KMS-11 (cell line): ENCODE measurements around the gene IFI44L.

Experiments used
- H2AFZ ChIP-seq: fragments of 200-600 bp; sonication (generic); 2 replicates; pipeline ENCODE4 v1.6.1; 2016; ENCODE audit warnings: antibody characterized with exemption, mixed run types, low read depth
- H3K27ac ChIP-seq: fragments of 200-600 bp; sonication (generic); 2 replicates; pipeline ENCODE4 v1.6.1; 2016; ENCODE audit warnings: mild to moderate bottlenecking, mixed run types
- H3K27me3 ChIP-seq: fragments of 200-600 bp; sonication (generic); 2 replicates; pipeline ENCODE4 v1.6.1; 2017; ENCODE audit warnings: mild to moderate bottlenecking, low read depth, mixed run types, moderate library complexity; ENCODE audit not compliant: insufficient read depth
- H3K36me3 ChIP-seq: fragments of 200-600 bp; sonication (generic); 2 replicates; pipeline ENCODE4 v1.6.1; 2017; ENCODE audit warnings: mild to moderate bottlenecking, mixed run types; ENCODE audit not compliant: insufficient read depth
- H3K4me1 ChIP-seq: fragments of 200-600 bp; sonication (generic); 2 replicates; pipeline ENCODE4 v1.6.1; 2016; ENCODE audit warnings: mild to moderate bottlenecking, low read depth, mixed run types; ENCODE audit not compliant: poor library complexity, severe bottlenecking
- H3K4me2 ChIP-seq: fragments of 200-600 bp; sonication (generic); 2 replicates; pipeline ENCODE4 v1.7.0; 2016; ENCODE audit warnings: mild to moderate bottlenecking, mixed run types
- H3K4me3 ChIP-seq: fragments of 200-600 bp; sonication (generic); IDR thresholded peaks from 2 replicates; pipeline ENCODE4 v1.6.1; 2017; ENCODE audit warnings: low read depth, low read length, mixed read lengths; ENCODE audit not compliant: insufficient read depth
- H3K79me2 ChIP-seq: fragments of 200-600 bp; sonication (generic); 2 replicates; pipeline ENCODE4 v1.6.1; 2016; ENCODE audit warnings: low read depth, mixed run types; ENCODE audit not compliant: insufficient read depth
- H3K9ac ChIP-seq: fragments of 200-600 bp; sonication (generic); 2 replicates; pipeline ENCODE4 v1.6.1; 2016; ENCODE audit warnings: mild to moderate bottlenecking, mixed run types
- H4K20me1 ChIP-seq: fragments of 200-600 bp; sonication (generic); 2 replicates; pipeline ENCODE4 v1.6.1; 2016; ENCODE audit warnings: mild to moderate bottlenecking, mixed run types; ENCODE audit not compliant: insufficient read depth
- TF ChIP-seq, protein P1 (sequence below): fragments of 200-600 bp; sonication (generic); conservative IDR thresholded peaks from 2 replicates; pipeline ENCODE4 v1.6.1; 2017; ENCODE audit warnings: low read depth, mild to moderate bottlenecking, antibody characterized with exemption, low read length, moderate library complexity, mixed read lengths

The IFI44L gene

DNA sequence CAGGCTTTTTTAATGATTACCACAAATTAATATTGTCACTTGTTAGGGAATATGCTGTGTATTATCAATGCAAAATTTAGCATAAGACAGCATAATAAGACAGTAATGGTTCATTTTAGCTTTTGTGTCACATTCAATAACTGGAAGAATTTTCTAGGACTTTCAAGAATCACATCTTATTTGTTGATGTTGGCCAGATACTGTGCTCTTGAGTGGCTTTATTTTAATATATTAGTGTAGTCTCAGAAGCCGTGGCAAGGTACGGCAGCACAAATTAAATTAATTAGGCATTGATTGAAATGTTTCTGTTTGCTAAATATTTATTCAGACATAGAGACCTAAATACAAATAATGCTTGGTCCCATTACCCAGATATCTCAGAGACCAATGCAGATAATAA is 10.4 kb downstream of the IFI44L start:
- H3K27me3 ChIP-seq = no peaks in the 10 kb centered on the region
- no peak overlapping the region for H3K9ac ChIP-seq
- TF ChIP-seq, protein P1, sequence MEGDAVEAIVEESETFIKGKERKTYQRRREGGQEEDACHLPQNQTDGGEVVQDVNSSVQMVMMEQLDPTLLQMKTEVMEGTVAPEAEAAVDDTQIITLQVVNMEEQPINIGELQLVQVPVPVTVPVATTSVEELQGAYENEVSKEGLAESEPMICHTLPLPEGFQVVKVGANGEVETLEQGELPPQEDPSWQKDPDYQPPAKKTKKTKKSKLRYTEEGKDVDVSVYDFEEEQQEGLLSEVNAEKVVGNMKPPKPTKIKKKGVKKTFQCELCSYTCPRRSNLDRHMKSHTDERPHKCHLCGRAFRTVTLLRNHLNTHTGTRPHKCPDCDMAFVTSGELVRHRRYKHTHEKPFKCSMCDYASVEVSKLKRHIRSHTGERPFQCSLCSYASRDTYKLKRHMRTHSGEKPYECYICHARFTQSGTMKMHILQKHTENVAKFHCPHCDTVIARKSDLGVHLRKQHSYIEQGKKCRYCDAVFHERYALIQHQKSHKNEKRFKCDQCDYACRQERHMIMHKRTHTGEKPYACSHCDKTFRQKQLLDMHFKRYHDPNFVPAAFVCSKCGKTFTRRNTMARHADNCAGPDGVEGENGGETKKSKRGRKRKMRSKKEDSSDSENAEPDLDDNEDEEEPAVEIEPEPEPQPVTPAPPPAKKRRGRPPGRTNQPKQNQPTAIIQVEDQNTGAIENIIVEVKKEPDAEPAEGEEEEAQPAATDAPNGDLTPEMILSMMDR = no peak
- H2AFZ ChIP-seq = no peak overlapping the region
- no peaks in the 10 kb centered on the region for H3K79me2 ChIP-seq
- no peak overlapping the region for H3K4me2 ChIP-seq
- no peak overlapping the region for H3K27ac ChIP-seq
- no peaks in the 10 kb centered on the region for H3K4me1 ChIP-seq
- no peaks in the 10 kb centered on the region for H3K36me3 ChIP-seq
- no peak overlapping the region for H3K4me3 ChIP-seq
- H4K20me1 ChIP-seq = no peaks in the 10 kb centered on the region

DNA sequence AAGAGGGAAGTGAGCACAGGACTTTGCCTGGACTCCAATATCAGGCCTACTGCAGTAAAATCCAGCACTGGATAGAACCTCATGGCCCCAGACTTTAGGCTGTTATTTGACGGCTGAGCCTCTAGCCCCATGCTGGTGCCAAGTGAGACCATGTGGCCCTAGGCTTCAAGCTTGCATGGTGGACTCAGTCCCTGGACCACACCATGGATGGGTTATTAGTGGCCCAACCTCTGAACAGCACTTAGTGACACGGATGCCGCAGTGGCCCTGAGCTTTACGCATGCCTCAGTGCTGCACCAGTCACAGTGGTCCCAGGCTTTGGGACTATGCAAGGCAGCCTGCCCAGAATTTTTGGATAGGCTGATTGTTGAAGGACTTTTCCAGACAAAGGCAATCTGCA is 13.0 kb downstream of the IFI44L start:
- Histone ChIP-seq H2AFZ (no peak overlapping the region), H3K27ac (no peak overlapping the region), H4K20me1 (no peaks in the 10 kb centered on the region), H3K36me3 (no peaks in the 10 kb centered on the region), H3K9ac (no peak overlapping the region), H3K27me3 (no peaks in the 10 kb centered on the region), H3K4me3 (no peak overlapping the region), H3K4me2 (no peak overlapping the region), H3K4me1 (no peaks in the 10 kb centered on the region), H3K79me2 (no peaks in the 10 kb centered on the region)
- TF ChIP-seq, protein P1 = no peak

DNA sequence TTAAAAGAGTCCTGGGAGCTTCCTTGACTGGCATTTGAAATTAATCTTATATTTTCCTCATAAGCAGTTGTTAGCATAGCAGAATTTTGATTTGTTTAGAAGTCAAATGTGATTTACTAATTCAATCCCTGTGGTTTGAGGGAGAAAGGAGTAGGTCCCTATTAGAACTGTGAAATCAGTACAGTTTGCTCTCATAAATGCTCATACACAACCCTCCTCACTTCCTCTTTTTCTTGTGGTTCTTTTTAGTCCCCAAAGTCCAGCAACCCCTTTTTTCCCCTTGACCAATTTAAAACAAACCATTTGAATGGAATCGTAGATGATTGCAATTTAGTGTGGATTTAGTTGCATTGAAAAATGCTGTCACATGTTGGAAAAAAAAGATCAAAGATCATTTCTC is 20.2 kb downstream of the IFI44L start:
- no peaks in the 10 kb centered on the region for H4K20me1 ChIP-seq
- no peaks in the 10 kb centered on the region for H3K79me2 ChIP-seq
- no peaks in the 10 kb centered on the region for H3K27me3 ChIP-seq
- no peak overlapping the region for H3K4me2 ChIP-seq
- no peaks in the 10 kb centered on the region for H3K4me1 ChIP-seq
- H3K4me3 ChIP-seq = no peak overlapping the region
- H2AFZ ChIP-seq = no peak overlapping the region
- H3K27ac ChIP-seq = no peak overlapping the region
- H3K36me3 ChIP-seq = no peaks in the 10 kb centered on the region
- TF ChIP-seq, protein P1 = no peak
- no peak overlapping the region for H3K9ac ChIP-seq

DNA sequence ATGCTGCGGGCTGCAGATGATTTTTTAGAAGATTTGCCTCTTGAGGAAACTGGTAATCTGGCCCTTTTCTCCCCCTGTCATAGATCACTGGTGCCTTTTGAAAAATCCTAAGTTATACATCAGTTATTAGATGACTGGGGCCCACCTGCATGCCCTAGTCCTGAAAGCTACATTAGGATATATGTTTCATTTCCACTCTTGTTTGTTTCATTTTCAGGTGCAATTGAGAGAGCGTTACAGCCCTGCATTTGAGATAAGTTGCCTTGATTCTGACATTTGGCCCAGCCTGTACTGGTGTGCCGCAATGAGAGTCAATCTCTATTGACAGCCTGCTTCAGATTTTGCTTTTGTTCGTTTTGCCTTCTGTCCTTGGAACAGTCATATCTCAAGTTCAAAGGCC is 21.3 kb downstream of the IFI44L start:
- H3K27me3 ChIP-seq = no peaks in the 10 kb centered on the region
- H3K4me3 ChIP-seq = no peak overlapping the region
- no peak overlapping the region for H3K9ac ChIP-seq
- H3K4me1 ChIP-seq = no peaks in the 10 kb centered on the region
- TF ChIP-seq, protein P1 = no peak
- no peak overlapping the region for H3K27ac ChIP-seq
- no peaks in the 10 kb centered on the region for H3K79me2 ChIP-seq
- H3K36me3 ChIP-seq = no peaks in the 10 kb centered on the region
- no peak overlapping the region for H2AFZ ChIP-seq
- no peak overlapping the region for H3K4me2 ChIP-seq
- no peaks in the 10 kb centered on the region for H4K20me1 ChIP-seq
